AG09319 (cell line): ENCODE measurements around the gene TK2.
"Not testable (repeated sequence)": the region's sequence is repeated elsewhere in the genome, so short reads cannot be mapped to it uniquely, and the experiment has no call there.

ENCODE experiments used
- DNase-seq: peaks from one replicate; pipeline ENCODE4 v3.0.0-alpha.2; 2010; ENCODE audit warnings: low read depth; ENCODE audit errors: extremely low read depth
- CTCF ChIP-seq: IDR thresholded peaks from 2 replicates; pipeline ENCODE4 v1.5.1; 2011; ENCODE audit warnings: low read depth, mild to moderate bottlenecking, inconsistent platforms, low read length, moderate library complexity

The TK2 gene

GRCh38 chr16:66503612-66504011 is 46.3 kb downstream of the TK2 start:
- no peak for TF ChIP-seq CTCF
- no peak for DNase-seq

- no peak for TF ChIP-seq CTCF
These were observed 46.9 kb downstream of the TK2 start for GRCh38 chr16:66503030-66503429.

GRCh38 chr16:66502020-66502913 is 47.7 kb downstream of the TK2 start:
- no peak for TF ChIP-seq CTCF
- no peak for DNase-seq

More at GRCh38 chr16:66503030-66503429, 46.9 kb downstream of the TK2 start:
- no peak for DNase-seq

GRCh38 chr16:66501563-66501962 is 48.4 kb downstream of the TK2 start:
- DNase-seq = not testable (repeated sequence)

GRCh38 chr16:66497921-66498320 is 52.0 kb downstream of the TK2 start:
- not testable (repeated sequence) for DNase-seq

- not testable (repeated sequence) for DNase-seq
These were observed 53.7 kb downstream of the TK2 start for GRCh38 chr16:66496226-66496625.

GRCh38 chr16:66495440-66495839 is 54.5 kb downstream of the TK2 start:
- DNase-seq = no peak
- TF ChIP-seq CTCF = no peak

GRCh38 chr16:66494916-66495315 is 55.0 kb downstream of the TK2 start:
- no peak for DNase-seq
- TF ChIP-seq CTCF = no peak
